ENCODE measurements around the gene ZNF839.
"Not testable (repeated sequence)": the region's sequence is repeated elsewhere in the genome, so short reads cannot be mapped to it uniquely, and the experiment has no call there.

ZNF839 gene

DNA sequence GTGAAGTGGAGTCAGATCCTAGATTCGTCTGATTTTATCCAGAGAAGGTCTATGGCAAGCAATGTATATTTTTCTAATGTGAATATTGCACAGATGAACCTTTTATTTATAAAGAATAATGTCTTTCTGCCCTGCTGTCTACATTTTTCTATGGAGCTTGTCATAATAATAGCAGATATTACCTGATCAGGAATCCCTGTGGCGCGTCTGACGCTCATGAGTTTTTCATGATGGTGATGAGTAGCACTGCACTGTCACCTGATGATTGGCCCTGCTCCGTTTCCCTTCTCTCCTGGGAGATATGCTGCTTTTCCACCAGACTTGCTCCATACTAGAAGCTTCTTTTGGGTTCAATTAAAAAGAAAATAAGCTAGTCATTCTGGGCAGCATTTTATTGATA lies 22.7 kb downstream of the ZNF839 start:
- DNase-seq (ENCODE audit: low read depth) = no peak

- no peak for DNase-seq (ENCODE audit: low read depth)
Observed at GRCh38 chr14:102344084-102344483, 24.5 kb downstream of the ZNF839 start.

DNA sequence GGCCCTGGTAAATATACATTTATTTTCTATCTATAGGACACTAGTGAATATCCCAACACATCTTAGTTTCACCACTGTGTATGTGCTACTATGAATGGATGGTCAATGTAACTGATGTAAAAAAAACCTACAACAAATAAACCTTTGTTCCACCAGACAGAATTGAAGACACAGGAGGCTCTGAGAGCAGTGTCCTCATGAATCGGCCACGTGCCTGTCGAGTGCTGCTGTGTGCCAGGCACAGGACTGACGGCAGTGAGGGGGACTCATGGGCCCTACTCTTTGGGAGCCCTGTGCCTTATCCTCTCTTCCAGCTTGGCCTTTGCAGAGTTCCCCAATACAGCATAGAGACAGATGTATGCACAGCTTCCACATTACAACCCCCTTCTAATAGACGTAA lies 24.9 kb downstream of the ZNF839 start:
- DNase-seq (ENCODE audit: low read depth) = no peak

- no peak for DNase-seq (ENCODE audit: low read depth)
Observed at GRCh38 chr14:102345232-102345631, 25.7 kb downstream of the ZNF839 start.

DNA sequence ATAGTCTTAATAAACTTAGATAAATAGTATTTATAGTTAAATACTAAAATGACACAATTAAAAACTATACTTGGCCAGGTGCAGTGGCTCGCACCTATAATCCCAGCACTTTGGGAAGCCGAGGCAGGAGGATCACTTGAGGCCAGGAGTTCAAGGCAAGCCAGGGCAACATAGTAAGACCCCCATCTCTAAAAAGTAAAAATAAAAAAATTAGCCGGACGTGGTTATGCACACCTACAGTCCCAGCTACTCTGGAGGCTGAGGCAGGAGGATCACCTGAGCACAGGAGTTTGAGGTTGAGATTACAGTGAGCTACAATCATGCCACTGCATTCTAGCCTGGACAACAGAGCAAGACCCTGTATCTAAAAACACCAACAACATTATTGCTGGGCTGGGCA lies 27.1 kb downstream of the ZNF839 start:
- DNase-seq (ENCODE audit: low read depth) = no peak

DNA sequence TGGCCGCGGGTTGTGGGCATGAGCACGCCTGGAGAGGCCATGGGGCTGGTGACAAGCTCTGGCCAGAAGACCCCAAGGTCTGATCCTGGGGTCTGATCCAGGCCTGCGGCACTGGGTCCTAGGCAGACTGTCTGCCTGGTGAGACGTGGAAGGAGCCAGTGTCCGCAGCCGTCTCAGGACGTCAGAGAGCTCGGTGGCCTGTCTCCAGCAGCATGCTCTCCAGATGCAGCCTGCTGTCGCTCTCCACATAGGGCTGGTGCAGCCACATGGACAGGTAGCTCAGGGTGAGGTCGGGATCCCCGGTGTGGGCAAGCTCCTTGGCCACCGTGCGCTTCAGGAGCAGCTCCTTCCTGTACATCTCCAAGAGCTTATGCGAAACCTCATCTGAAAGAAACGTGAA lies 28.8 kb downstream of the ZNF839 start:
- no peak for DNase-seq (ENCODE audit: low read depth)

DNA sequence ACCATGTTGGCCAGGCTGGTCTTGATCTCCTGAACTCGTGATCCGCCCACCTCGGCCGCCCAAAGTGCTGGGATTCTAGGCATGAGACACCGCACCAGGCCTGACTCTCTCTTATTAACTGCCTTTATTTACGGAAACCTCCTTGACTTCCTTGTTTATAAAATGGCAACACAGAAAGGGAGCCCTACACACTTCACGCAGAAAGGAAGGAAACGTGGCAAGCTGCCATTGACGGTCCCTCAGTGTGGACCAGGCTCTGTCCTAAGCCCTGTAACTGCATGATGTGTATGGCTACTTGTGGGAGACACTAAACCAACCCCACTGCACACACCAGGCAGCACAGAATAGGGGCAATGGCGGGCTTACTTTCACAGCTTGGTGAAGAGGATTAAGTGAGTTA lies 31.5 kb downstream of the ZNF839 start:
- no peak for DNase-seq (ENCODE audit: low read depth)

DNA sequence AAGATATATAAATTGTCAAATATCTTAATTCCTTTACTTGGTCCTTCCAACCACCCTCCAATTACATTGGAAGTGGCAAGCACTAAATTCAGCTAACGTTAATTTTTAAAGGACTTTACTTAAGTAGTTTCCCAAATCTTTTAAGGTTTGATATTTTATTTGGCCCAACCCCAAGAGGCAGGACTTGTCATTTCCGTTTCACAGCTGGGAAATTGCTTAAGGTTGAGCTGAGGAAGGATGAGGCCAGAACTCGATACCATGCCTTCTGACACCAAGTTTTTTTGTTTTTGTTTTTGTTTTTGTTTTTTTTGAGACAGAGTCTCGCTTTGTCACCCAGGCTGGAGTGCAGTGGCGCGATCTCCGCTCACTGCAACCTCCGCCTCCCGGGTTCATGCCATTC lies 32.0 kb downstream of the ZNF839 start:
- DNase-seq (ENCODE audit: low read depth) = not testable (repeated sequence)

DNA sequence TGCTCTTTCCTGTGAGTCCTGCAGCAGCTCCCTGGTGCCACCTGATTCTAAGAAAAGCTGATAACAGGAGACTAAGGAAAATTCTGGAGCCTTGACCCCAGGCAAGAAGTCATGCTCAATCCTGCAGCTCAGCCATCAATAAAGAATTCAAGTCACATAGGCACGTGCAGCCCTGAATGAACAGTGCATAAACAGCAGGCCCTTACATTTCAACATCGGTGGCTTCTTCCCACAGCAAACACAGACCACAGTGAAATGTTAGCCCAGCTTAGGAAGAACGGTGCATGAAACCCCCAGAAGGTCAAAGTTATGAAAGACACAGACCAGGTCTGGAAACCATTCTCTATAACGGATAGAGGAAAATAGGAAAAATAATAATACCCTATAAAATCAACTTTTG lies 32.7 kb downstream of the ZNF839 start:
- no peak for DNase-seq (ENCODE audit: low read depth)

- no peak for DNase-seq (ENCODE audit: low read depth)
Observed at GRCh38 chr14:102353126-102353619, 33.6 kb downstream of the ZNF839 start.

- DNase-seq (ENCODE audit: low read depth) = no peak
Observed at GRCh38 chr14:102356280-102356679, 36.7 kb downstream of the ZNF839 start.

DNA sequence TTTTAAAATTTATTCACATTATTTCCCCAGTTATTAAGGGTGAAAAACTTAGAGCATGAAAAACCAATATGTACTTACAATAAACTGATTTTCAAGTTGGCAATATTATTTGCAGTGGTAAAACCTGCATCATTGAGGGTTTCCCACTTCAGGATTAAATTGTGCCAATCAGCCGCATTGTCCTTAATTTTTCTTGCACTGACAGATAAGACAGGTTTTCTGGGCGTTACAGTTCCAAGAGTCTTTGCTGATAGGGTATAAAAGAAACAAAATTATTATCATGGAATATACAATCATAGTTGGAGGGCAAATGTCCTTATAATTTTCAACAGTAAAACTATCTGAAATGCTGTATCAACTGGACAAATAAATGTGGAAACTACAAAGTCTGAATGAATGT lies 39.8 kb downstream of the ZNF839 start:
- DNase-seq (ENCODE audit: low read depth) = no peak

DNA sequence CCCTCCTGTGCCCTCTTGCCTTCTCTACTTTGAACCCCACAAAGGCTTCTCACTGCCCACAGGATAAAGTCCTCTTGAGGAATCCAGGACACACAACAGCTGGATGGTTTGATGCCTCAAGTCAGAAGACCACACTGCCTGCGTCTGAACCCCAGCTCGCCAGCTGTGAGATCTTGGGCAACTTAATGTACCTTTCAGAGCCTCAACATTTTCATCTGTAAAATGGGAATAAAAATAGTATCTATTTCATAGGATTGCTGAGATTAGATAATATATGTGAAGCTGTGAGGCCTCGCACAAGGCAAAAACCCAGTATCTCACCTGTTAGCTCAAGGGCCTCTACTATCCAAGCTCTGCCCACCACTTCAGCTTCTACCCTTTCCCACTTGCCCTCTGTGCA lies 40.8 kb downstream of the ZNF839 start:
- DNase-seq (ENCODE audit: low read depth) = no peak

DNA sequence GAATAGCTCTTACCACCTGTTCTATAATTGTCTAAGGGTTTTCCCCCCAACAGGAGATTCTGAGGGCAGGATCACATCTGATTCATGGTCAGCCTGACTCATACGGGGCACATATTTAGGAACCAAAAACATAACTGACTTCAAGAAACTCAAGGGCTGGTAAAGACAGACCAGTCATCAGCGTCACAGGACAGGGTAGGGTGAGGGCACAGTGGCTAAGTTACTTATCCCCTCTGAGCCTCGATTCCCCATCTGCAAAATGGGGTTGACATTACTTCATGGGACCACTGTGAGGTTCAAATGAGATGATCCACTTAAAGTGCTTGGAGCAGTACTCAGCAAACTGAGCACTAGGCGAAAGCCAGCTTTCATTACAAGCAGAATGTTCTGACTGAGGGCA lies 42.5 kb downstream of the ZNF839 start:
- DNase-seq (ENCODE audit: low read depth) = no peak

GRCh38 chr14:102362545-102363181 lies 43.1 kb downstream of the ZNF839 start, which contains the start of the genes CINP and TECPR2:
Gene CINP (minus strand): TSS chr14:102362890. CDS start chr14:102362851, 39 bp downstream.
Gene TECPR2 (plus strand): TSS chr14:102362941. CDS start chr14:102376722, 13,781 bp downstream.
- DNase-seq (ENCODE audit: low read depth) = peak; percentile 63

- no peak for DNase-seq (ENCODE audit: low read depth)
Observed at GRCh38 chr14:102363182-102363943, 43.8 kb downstream of the ZNF839 start.

- no peak for DNase-seq (ENCODE audit: low read depth)
Observed at GRCh38 chr14:102370305-102370809, 50.8 kb downstream of the ZNF839 start.

DNA sequence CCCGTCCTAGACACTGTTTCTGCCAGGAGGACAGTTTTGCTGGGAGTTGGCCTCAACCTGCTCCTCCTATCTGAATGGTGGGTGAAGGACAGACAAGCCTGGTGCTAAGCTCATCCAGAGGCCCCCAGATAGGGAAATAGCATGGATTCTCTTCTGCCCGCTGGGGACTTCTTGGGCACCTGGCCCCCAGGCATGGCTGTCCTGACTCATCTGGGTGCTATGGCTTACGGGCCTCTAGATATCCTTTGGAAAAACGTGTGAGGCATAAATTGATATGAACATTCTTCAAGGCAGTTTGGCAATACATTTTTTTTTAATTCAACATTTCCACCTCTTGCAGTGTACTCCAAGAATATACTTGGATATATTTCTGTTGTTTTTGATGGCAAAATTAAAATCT lies 51.8 kb downstream of the ZNF839 start:
- DNase-seq (ENCODE audit: low read depth) = no peak

GRCh38 chr14:102373110-102373509 lies 53.6 kb downstream of the ZNF839 start:
- no peak for DNase-seq (ENCODE audit: low read depth)

DNA sequence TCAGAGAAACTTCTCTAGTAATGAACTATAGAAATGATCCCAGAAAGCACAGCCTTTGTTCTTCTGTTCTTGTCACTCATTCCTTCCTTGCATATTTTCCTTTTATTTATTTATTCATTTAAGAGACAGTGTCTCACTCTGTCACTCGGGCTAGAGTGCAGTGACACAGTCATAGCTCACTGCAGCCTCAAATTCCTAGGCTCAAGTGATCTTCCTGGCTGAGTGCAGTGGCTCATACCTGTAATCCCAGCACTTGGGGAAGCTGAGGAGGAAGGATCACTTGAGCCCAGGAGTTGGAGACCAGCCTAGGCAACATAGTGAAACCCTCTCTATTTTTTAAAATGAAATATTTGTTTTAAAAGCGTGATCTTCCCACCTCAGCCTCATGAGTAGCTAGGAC lies 54.7 kb downstream of the ZNF839 start:
- DNase-seq (ENCODE audit: low read depth) = no peak

- DNase-seq (ENCODE audit: low read depth) = no peak
Observed at GRCh38 chr14:102375119-102375518, 55.6 kb downstream of the ZNF839 start.

DNA sequence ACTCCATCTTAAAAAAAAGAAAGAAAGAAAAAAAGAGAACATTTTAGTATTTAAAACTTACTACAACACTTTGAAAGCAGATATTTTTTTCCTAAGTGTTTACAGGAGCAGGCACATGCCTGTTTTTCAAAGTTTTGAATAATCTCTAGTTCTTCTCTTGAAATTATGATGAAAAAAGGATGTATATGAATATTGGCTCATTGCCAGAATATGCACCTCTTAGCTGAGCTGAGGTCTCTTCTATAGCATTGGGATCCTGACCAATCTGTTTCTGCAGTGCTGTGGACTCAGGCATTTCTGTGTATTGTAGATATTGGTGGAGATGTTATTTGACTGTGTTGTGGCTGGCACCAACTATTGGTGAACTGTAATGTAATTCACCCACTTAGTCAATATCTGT lies 58.1 kb downstream of the ZNF839 start:
- no peak for DNase-seq (ENCODE audit: low read depth)

DNA sequence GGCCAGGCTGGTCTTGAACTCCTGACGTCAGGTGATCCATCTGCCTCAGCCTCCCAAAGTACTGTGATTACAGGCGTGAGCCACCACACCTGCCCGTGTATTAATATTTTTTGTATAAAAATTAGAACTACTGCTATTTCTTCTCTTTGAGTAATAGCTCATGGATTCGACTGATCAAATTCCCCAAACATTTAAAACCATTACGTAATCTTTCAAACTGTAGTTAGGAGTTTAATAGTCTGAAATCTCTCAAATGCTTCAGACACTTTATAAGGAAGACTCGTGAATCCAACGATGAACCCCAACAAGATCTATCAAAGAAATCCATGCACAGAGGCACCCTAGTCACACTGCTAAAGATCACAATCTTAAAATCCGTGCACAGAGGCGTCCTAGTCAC lies 59.3 kb downstream of the ZNF839 start:
- DNase-seq (ENCODE audit: low read depth) = no peak
